ENCODE data around the gene TMEM62. TPM values are rescaled to one million over a fixed set of nuclear protein-coding genes. Genes with fewer than 3 reads are reported as not detected.

TMEM62 gene
- total RNA-seq, 2 donors from 2014 or later = 16.1 to 71.9 TPM

GRCh38 chr15:43099105-43099845 is 34.1 kb upstream of the TMEM62 start:
- Histone ChIP-seq H3K4me1 (peaks cover 16% of the 10 kb centered on the region), H3K9me3 (no peaks in the 10 kb centered on the region), H3K27me3 (no peaks in the 10 kb centered on the region), H3K4me3 (no peak overlapping the region), H3K36me3 (replicated peaks in 1 of 2; ENCODE audit: insufficient read depth in 1 of 2, low read depth in 2 of 2) (no peaks in the 10 kb centered on the region), H3K27ac (no peak overlapping the region)
- no peak for TF ChIP-seq POLR2A (IDR thresholded peaks at IDR 0.05)
- TF ChIP-seq CTCF (IDR thresholded peaks at IDR 0.05) = no peak
- intact Hi-C loops (cut with DNase I) = no loop called here
- ATAC-seq (no peak), DNase-seq (no peak)
- WGBS, 2 donors = 95 to 97% methylated on average over 10 of the region's 10 CpGs

- Histone ChIP-seq H3K4me1 (peaks cover 25% of the 10 kb centered on the region), H3K4me3 (no peak overlapping the region), H3K36me3 (replicated peaks in 1 of 2; ENCODE audit: insufficient read depth in 1 of 2, low read depth in 2 of 2) (no peaks in the 10 kb centered on the region), H3K27me3 (no peaks in the 10 kb centered on the region), H3K27ac (no peak overlapping the region), H3K9me3 (no peaks in the 10 kb centered on the region)
- TF ChIP-seq POLR2A (IDR thresholded peaks at IDR 0.05) = no peak
- no peak for TF ChIP-seq CTCF (IDR thresholded peaks at IDR 0.05)
- no peak for DNase-seq
- intact Hi-C loops (cut with DNase I) = no loop called here
- no peak for ATAC-seq
These were observed 32.4 kb upstream of the TMEM62 start for GRCh38 chr15:43100971-43101370.

GRCh38 chr15:43102187-43102586 is 31.2 kb upstream of the TMEM62 start:
- intact Hi-C loops (cut with DNase I) = no loop called here
- Histone ChIP-seq H3K4me1 (peaks cover 25% of the 10 kb centered on the region), H3K4me3 (no peak overlapping the region), H3K27ac (no peak overlapping the region), H3K27me3 (no peaks in the 10 kb centered on the region), H3K9me3 (no peaks in the 10 kb centered on the region), H3K36me3 (replicated peaks in 1 of 2; ENCODE audit: insufficient read depth in 1 of 2, low read depth in 2 of 2) (no peaks in the 10 kb centered on the region)
- DNase-seq = no peak
- WGBS, 2 donors = 86 to 89% methylated on average over 1 of the region's 1 CpG
- no peak for ATAC-seq
- TF ChIP-seq CTCF (IDR thresholded peaks at IDR 0.05) = no peak
- no peak for TF ChIP-seq POLR2A (IDR thresholded peaks at IDR 0.05)

GRCh38 chr15:43103907-43104306 is 29.5 kb upstream of the TMEM62 start:
- DNase-seq = no peak
- Histone ChIP-seq H3K4me3 (no peak overlapping the region), H3K36me3 (replicated peaks in 1 of 2; ENCODE audit: insufficient read depth in 1 of 2, low read depth in 2 of 2) (no peaks in the 10 kb centered on the region), H3K4me1 (peaks cover 25% of the 10 kb centered on the region), H3K27ac (no peak overlapping the region), H3K9me3 (no peaks in the 10 kb centered on the region), H3K27me3 (no peaks in the 10 kb centered on the region)
- intact Hi-C loops (cut with DNase I) = no loop called here
- ATAC-seq = no peak
- no peak for TF ChIP-seq CTCF (IDR thresholded peaks at IDR 0.05)
- 17 to 30% methylated on average over 1 of the region's 1 CpG for WGBS, 2 donors

GRCh38 chr15:43104426-43104825 is 29.0 kb upstream of the TMEM62 start:
- ATAC-seq = no peak
- H3K27ac ChIP-seq = no peak overlapping the region
- 33 to 55% methylated on average over 5 of the region's 5 CpGs for WGBS, 2 donors

More at GRCh38 chr15:43104426-43104825, 29.0 kb upstream of the TMEM62 start:
- peaks cover 25% of the 10 kb centered on the region for H3K4me1 ChIP-seq
- H3K36me3 ChIP-seq (replicated peaks in 1 of 2; ENCODE audit: insufficient read depth in 1 of 2, low read depth in 2 of 2) = no peaks in the 10 kb centered on the region
- no peak for DNase-seq
- H3K9me3 ChIP-seq = no peaks in the 10 kb centered on the region
- H3K4me3 ChIP-seq = no peak overlapping the region
- no peaks in the 10 kb centered on the region for H3K27me3 ChIP-seq
- TF ChIP-seq CTCF (IDR thresholded peaks at IDR 0.05) (no peak), POLR2A (IDR thresholded peaks at IDR 0.05) (no peak)
- intact Hi-C loops (cut with DNase I) = no loop called here

All from body of pancreas (tissue), 4 donors.